GM10248 (cell line): Measurements from ENCODE around the gene VSIG1.

ENCODE experiments used
- CTCF ChIA-PET: fragments of 300-600 bp; sonication (Branson Sonifier 250); formaldehyde crosslinking; extraction: SDS; loops from one replicate; lab custom pipeline; 2021; ENCODE audit warnings: antibody characterized with exemption; lab: Yijun Ruan, JAX
- POLR2A ChIA-PET: fragments of 350-650 bp; sonication (Branson Sonifier 250); formaldehyde crosslinking; extraction: SDS; loops from one replicate; lab custom pipeline; 2020; ENCODE audit warnings: antibody characterized with exemption; lab: Yijun Ruan, JAX
- DNase-seq: peaks from one replicate; pipeline ENCODE4 v3.0.0; 2012; ENCODE audit errors: extremely low spot score
- TF ChIP-seq, protein P1 (sequence below): IDR thresholded peaks from 2 replicates; pipeline ENCODE4 v1.5.1; 2012; ENCODE audit warnings: mild to moderate bottlenecking, low read depth; ENCODE audit errors: extremely low read depth, missing control alignments, control extremely low read depth

Gene VSIG1

DNA sequence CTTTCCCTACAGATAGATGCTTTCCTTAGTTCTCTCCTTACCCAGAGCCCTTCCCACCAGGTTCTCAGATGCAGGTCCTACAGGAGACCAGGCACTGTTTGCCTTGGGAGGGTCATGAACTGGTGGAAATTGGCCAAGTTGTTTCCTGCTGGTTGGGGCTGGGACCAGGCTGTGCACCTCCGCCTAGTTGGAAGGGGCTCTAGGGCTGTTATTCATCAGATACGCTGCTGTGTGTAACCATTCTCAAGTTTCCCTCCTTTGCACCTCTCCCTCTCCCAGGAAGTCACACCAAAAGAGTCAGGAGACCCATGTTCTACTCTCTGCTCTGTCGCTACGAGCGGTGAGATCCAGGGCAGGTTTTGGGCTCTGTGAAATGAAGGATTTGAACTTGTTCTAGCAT, 11.9 kb upstream of the VSIG1 start:
- TF ChIP-seq, protein P1, sequence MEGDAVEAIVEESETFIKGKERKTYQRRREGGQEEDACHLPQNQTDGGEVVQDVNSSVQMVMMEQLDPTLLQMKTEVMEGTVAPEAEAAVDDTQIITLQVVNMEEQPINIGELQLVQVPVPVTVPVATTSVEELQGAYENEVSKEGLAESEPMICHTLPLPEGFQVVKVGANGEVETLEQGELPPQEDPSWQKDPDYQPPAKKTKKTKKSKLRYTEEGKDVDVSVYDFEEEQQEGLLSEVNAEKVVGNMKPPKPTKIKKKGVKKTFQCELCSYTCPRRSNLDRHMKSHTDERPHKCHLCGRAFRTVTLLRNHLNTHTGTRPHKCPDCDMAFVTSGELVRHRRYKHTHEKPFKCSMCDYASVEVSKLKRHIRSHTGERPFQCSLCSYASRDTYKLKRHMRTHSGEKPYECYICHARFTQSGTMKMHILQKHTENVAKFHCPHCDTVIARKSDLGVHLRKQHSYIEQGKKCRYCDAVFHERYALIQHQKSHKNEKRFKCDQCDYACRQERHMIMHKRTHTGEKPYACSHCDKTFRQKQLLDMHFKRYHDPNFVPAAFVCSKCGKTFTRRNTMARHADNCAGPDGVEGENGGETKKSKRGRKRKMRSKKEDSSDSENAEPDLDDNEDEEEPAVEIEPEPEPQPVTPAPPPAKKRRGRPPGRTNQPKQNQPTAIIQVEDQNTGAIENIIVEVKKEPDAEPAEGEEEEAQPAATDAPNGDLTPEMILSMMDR = no peak
- ChIA-PET CTCF (no interaction called here), POLR2A (no interaction called here)
- no peak for DNase-seq

- ChIA-PET POLR2A (no interaction called here), CTCF (no interaction called here)
- no peak for DNase-seq
- TF ChIP-seq, protein P1 = no peak
These were observed 11.0 kb upstream of the VSIG1 start for GRCh38 chrX:108033890-108034289.

DNA sequence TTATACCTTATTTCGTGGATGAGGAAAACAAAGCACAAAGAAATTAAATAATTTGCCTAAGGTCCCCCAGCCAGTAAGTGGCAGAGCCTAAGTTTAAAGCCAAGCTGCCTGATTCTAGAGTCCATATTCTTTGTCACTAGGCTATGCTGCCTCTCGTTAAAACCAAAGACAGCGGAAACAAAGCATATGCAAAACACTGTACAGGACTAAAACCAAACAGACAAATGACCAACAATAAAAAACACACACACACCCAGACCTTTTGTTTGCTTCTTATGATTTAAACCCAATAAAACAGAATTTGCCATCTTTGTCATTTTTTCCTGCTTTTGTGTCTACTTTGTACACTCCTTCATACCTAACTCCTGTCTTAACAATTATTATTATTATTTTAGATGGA, 10.1 kb upstream of the VSIG1 start:
- TF ChIP-seq, protein P1 = no peak
- no peak for DNase-seq
- POLR2A ChIA-PET = no interaction called here
- CTCF ChIA-PET = no interaction called here

GRCh38 chrX:108036298-108036973, 8.4 kb upstream of the VSIG1 start:
- no peak for DNase-seq
- ChIA-PET CTCF (interaction anchor here (1.2 kb wide), 1 partner anchor 33 kb away, joined by 3 read pairs; no protein-coding TSS in a partner anchor), POLR2A (no interaction called here)
- TF ChIP-seq, protein P1 = no peak

- ChIA-PET POLR2A (no interaction called here), CTCF (no interaction called here)
- TF ChIP-seq, protein P1 = no peak
- no peak for DNase-seq
These were observed 4.8 kb downstream of the VSIG1 start for GRCh38 chrX:108049649-108050048.

- ChIA-PET CTCF (no interaction called here), POLR2A (no interaction called here)
- TF ChIP-seq, protein P1 = no peak
- no peak for DNase-seq
These were observed 8.4 kb downstream of the VSIG1 start for GRCh38 chrX:108053218-108053617.
